GM06990 (cell line): ENCODE results near the gene GAST.

Experiments used
- DNase-seq: peaks from one replicate; pipeline ENCODE4 v3.0.0-alpha.2; 2011; ENCODE audit not compliant: insufficient read length; ENCODE audit errors: extremely low read depth
- H3K27me3 ChIP-seq: replicated peaks from 2 replicates; pipeline ENCODE4 v1.6.0; 2011; ENCODE audit warnings: low read length; ENCODE audit not compliant: control insufficient read depth, insufficient read depth
- H3K36me3 ChIP-seq: 2 replicates; pipeline ENCODE4 v1.5.1; 2011; ENCODE audit warnings: low read length; ENCODE audit not compliant: control insufficient read depth, insufficient read depth
- H3K4me3 ChIP-seq: replicated peaks from 2 replicates; pipeline ENCODE4 v1.5.1; 2011; ENCODE audit warnings: low read depth, mild to moderate bottlenecking, control low read depth, low read length
- TF ChIP-seq, protein P1 (sequence below): IDR thresholded peaks from 2 replicates; pipeline ENCODE4 v1.5.1; 2011; ENCODE audit warnings: low read length, control low read depth, mild to moderate bottlenecking, inconsistent platforms; ENCODE audit not compliant: insufficient read depth, poor library complexity, severe bottlenecking

GAST gene

GRCh38 chr17:41678411-41678906 lies 33.7 kb upstream of the GAST start:
- DNase-seq = no peak
- Histone ChIP-seq H3K36me3 (no peaks in the 10 kb centered on the region), H3K4me3 (peak overlapping the region; percentile 55), H3K27me3 (no peaks in the 10 kb centered on the region)
- TF ChIP-seq, protein P1, sequence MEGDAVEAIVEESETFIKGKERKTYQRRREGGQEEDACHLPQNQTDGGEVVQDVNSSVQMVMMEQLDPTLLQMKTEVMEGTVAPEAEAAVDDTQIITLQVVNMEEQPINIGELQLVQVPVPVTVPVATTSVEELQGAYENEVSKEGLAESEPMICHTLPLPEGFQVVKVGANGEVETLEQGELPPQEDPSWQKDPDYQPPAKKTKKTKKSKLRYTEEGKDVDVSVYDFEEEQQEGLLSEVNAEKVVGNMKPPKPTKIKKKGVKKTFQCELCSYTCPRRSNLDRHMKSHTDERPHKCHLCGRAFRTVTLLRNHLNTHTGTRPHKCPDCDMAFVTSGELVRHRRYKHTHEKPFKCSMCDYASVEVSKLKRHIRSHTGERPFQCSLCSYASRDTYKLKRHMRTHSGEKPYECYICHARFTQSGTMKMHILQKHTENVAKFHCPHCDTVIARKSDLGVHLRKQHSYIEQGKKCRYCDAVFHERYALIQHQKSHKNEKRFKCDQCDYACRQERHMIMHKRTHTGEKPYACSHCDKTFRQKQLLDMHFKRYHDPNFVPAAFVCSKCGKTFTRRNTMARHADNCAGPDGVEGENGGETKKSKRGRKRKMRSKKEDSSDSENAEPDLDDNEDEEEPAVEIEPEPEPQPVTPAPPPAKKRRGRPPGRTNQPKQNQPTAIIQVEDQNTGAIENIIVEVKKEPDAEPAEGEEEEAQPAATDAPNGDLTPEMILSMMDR = no peak

GRCh38 chr17:41678907-41679739 lies 33.0 kb upstream of the GAST start:
- TF ChIP-seq, protein P1 = peak; percentile 47
- H3K36me3 ChIP-seq = no peaks in the 10 kb centered on the region
- peak overlapping the region; percentile 55 for H3K4me3 ChIP-seq
- no peaks in the 10 kb centered on the region for H3K27me3 ChIP-seq
- peak; percentile 50 for DNase-seq

DNA sequence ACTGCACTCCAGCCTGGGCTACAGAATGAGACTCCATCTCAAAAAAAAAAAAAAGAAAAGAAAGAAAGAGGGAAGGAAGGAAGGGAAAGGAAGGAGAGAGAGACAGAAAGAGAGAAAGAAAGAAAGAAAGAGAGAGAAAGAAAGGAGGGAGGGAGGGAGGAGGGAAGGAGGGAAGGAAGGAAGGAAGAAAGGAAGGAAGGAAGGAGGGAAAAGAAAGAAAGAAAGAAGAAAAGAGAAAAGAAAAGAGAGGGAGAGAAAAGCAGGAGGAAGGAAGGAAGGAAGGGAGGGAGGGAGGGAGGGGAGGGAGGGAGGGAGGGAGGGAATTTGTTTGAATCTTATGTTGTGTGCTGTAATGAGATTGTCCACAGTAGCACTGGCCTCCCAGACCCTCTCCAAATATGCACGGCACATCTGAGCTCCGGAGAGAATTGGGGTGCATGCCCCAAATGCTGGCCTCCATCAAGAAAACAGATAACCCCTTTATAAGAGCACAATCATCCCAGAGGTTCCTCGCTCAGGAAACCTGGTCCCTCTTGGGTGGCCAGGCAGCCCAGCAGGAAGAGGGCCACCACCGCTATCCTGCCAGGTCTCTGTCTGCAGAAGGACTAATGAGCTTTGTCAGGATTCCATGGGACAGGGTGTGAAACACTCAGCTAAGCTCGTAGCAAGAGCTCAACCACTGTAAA lies 32.2 kb upstream of the GAST start:
- Histone ChIP-seq H3K4me3 (no peak overlapping the region), H3K36me3 (no peaks in the 10 kb centered on the region), H3K27me3 (no peaks in the 10 kb centered on the region)
- TF ChIP-seq, protein P1 = no peak
- DNase-seq = no peak

- DNase-seq = no peak
- TF ChIP-seq, protein P1 = no peak
Measured at GRCh38 chr17:41680426-41681040, 31.6 kb upstream of the GAST start.

DNA sequence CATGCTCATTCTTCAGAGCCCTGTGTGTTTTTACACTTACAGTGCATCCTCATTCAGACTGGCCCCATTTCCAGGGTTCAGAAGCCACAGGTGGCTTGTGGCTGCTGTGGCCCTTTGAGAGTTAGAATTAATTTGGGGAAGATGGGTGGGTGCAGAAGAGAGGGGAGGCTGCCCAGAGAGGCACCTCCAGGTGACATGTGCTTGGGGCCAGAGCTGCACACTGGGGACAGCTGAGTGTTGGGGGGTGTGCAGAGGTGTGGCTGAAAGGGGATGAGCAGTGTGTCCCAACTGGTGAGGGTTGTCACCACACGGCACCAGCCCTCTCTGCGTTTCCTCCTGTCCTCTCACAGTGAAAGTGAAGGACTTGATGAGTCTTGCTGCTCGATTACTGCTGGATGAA lies 30.4 kb upstream of the GAST start:
- Histone ChIP-seq H3K4me3 (no peak overlapping the region), H3K27me3 (no peaks in the 10 kb centered on the region), H3K36me3 (no peaks in the 10 kb centered on the region)
- DNase-seq = no peak
- TF ChIP-seq, protein P1 = no peak

More at GRCh38 chr17:41680426-41681040, 31.6 kb upstream of the GAST start:
- Histone ChIP-seq H3K4me3 (no peak overlapping the region), H3K36me3 (no peaks in the 10 kb centered on the region), H3K27me3 (no peaks in the 10 kb centered on the region)
